Measurements from ENCODE around the gene ST14.

DNA sequence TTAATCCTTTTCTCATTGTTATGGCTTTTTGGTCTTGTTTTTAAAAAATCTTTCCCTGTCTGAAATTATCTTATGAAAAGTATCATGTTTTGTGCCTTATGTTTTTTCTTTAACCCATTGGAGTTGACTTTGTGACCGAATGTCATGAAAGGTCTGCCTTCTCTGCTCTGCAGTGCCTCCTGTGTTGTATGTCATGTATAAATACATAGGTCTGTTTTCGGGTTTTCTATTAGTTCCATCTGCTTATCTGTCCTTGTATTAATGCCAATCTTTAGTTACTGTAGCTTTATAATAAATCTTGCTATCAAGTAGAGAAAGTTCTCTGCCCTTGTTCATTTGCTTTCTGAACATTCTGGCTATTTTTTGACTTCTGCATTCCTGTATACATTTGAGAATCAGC is 82.1 kb downstream of the ST14 start:
- TF ChIP-seq, protein P1, sequence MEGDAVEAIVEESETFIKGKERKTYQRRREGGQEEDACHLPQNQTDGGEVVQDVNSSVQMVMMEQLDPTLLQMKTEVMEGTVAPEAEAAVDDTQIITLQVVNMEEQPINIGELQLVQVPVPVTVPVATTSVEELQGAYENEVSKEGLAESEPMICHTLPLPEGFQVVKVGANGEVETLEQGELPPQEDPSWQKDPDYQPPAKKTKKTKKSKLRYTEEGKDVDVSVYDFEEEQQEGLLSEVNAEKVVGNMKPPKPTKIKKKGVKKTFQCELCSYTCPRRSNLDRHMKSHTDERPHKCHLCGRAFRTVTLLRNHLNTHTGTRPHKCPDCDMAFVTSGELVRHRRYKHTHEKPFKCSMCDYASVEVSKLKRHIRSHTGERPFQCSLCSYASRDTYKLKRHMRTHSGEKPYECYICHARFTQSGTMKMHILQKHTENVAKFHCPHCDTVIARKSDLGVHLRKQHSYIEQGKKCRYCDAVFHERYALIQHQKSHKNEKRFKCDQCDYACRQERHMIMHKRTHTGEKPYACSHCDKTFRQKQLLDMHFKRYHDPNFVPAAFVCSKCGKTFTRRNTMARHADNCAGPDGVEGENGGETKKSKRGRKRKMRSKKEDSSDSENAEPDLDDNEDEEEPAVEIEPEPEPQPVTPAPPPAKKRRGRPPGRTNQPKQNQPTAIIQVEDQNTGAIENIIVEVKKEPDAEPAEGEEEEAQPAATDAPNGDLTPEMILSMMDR (IDR thresholded peaks at IDR 0.05) = no peak
- no peak for TF ChIP-seq POLR2A (IDR thresholded peaks at IDR 0.05; ENCODE audit: low read depth)
